ENCODE results near the gene COX5B.
A peak's percentile ranks its signal among the peaks of the same experiment; 100 is the strongest.
"Not testable (repeated sequence)": the region's sequence is repeated elsewhere in the genome, so short reads cannot be mapped to it uniquely, and the experiment has no call there.

The COX5B gene

GRCh38 chr2:97673182-97673914 is 27.5 kb downstream of the COX5B start:
- DNase-seq (ENCODE audit: low read depth in 2 of 2): no peak

- DNase-seq (ENCODE audit: low read depth in 2 of 2): no peak
Measured at GRCh38 chr2:97673915-97674283, 28.0 kb downstream of the COX5B start.

- no peak for DNase-seq (ENCODE audit: low read depth in 2 of 2)
Measured at GRCh38 chr2:97675430-97676113, 29.7 kb downstream of the COX5B start.

- no peak for DNase-seq (ENCODE audit: low read depth in 2 of 2)
Measured at GRCh38 chr2:97676620-97677019, 30.8 kb downstream of the COX5B start.

GRCh38 chr2:97677480-97677879 is 31.6 kb downstream of the COX5B start:
- no peak for DNase-seq (ENCODE audit: low read depth in 2 of 2)

- DNase-seq (ENCODE audit: low read depth in 2 of 2): no peak
Measured at GRCh38 chr2:97678298-97678697, 32.4 kb downstream of the COX5B start.

- not testable (repeated sequence) for DNase-seq (ENCODE audit: low read depth in 2 of 2)
Measured at GRCh38 chr2:97687235-97687634, 41.4 kb downstream of the COX5B start.

GRCh38 chr2:97688062-97688827 is 42.4 kb downstream of the COX5B start:
- DNase-seq (ENCODE audit: low read depth in 2 of 2): no peak

GRCh38 chr2:97691166-97691565 is 45.3 kb downstream of the COX5B start:
- DNase-seq (ENCODE audit: low read depth in 2 of 2): no peak

GRCh38 chr2:97693476-97693875 is 47.6 kb downstream of the COX5B start:
- no peak for DNase-seq (ENCODE audit: low read depth in 2 of 2)

GRCh38 chr2:97695744-97696143 is 49.9 kb downstream of the COX5B start:
- DNase-seq (ENCODE audit: low read depth in 2 of 2): no peak

GRCh38 chr2:97697252-97698235 is 51.7 kb downstream of the COX5B start:
- peak; percentile 95 to 97 for DNase-seq (ENCODE audit: low read depth in 2 of 2)
